ENCODE data around the gene CSF1.
"Not testable (repeated sequence)": the region's sequence is repeated elsewhere in the genome, so short reads cannot be mapped to it uniquely, and the experiment has no call there.

CSF1 gene

GRCh38 chr1:109910123-109910962 is at the start of gene CSF1:
CSF1 (plus strand) TSS chr1:109910849; CDS start chr1:109911024, 175 bp downstream.
- in situ Hi-C loops (cut with MboI; ENCODE audit: low pct_unique_long_range_greater_than_20kb, low sequenced_read_pairs, unreplicated experiment), result no loop called here

GRCh38 chr1:109861616-109862015 is 49.0 kb upstream of the CSF1 start:
- DNase-seq (ENCODE audit: low spot score); in situ Hi-C loops (cut with MboI; ENCODE audit: low pct_unique_long_range_greater_than_20kb, low sequenced_read_pairs, unreplicated experiment): not testable (repeated sequence)

More at GRCh38 chr1:109910123-109910962, at the start of gene CSF1:
- peak; percentile 83 for DNase-seq (ENCODE audit: low spot score)
- no peak for TF ChIP-seq CTCF (IDR thresholded peaks at IDR 0.05; ENCODE audit: extremely low read depth, insufficient read depth, missing control alignments)

- TF ChIP-seq CTCF (IDR thresholded peaks at IDR 0.05; ENCODE audit: extremely low read depth, insufficient read depth, missing control alignments), result no peak
- in situ Hi-C loops (cut with MboI; ENCODE audit: low pct_unique_long_range_greater_than_20kb, low sequenced_read_pairs, unreplicated experiment), result no loop called here
- DNase-seq (ENCODE audit: low spot score), result no peak
Measured at GRCh38 chr1:109863667-109864046, 47.0 kb upstream of the CSF1 start.

- DNase-seq (ENCODE audit: low spot score), result no peak
- in situ Hi-C loops (cut with MboI; ENCODE audit: low pct_unique_long_range_greater_than_20kb, low sequenced_read_pairs, unreplicated experiment), result no loop called here
Measured at GRCh38 chr1:109864047-109864822, 46.4 kb upstream of the CSF1 start.

GRCh38 chr1:109864930-109865612 is 45.6 kb upstream of the CSF1 start:
- in situ Hi-C loops (cut with MboI; ENCODE audit: low pct_unique_long_range_greater_than_20kb, low sequenced_read_pairs, unreplicated experiment), result no loop called here
- TF ChIP-seq CTCF (IDR thresholded peaks at IDR 0.05; ENCODE audit: extremely low read depth, insufficient read depth, missing control alignments), result no peak
- no peak for DNase-seq (ENCODE audit: low spot score)

More at GRCh38 chr1:109864047-109864822, 46.4 kb upstream of the CSF1 start:
- no peak for TF ChIP-seq CTCF (IDR thresholded peaks at IDR 0.05; ENCODE audit: extremely low read depth, insufficient read depth, missing control alignments)

GRCh38 chr1:109866071-109866470 is 44.6 kb upstream of the CSF1 start:
- DNase-seq (ENCODE audit: low spot score), result no peak
- in situ Hi-C loops (cut with MboI; ENCODE audit: low pct_unique_long_range_greater_than_20kb, low sequenced_read_pairs, unreplicated experiment), result no loop called here
- TF ChIP-seq CTCF (IDR thresholded peaks at IDR 0.05; ENCODE audit: extremely low read depth, insufficient read depth, missing control alignments), result no peak
